ENCODE results near the gene FBXO17. TPM values are rescaled to one million over a fixed set of nuclear protein-coding genes. Genes with fewer than 3 reads are reported as not detected.

The FBXO17 gene
- polyA plus RNA-seq, 1 donor from 2014 or later = not detected

DNA sequence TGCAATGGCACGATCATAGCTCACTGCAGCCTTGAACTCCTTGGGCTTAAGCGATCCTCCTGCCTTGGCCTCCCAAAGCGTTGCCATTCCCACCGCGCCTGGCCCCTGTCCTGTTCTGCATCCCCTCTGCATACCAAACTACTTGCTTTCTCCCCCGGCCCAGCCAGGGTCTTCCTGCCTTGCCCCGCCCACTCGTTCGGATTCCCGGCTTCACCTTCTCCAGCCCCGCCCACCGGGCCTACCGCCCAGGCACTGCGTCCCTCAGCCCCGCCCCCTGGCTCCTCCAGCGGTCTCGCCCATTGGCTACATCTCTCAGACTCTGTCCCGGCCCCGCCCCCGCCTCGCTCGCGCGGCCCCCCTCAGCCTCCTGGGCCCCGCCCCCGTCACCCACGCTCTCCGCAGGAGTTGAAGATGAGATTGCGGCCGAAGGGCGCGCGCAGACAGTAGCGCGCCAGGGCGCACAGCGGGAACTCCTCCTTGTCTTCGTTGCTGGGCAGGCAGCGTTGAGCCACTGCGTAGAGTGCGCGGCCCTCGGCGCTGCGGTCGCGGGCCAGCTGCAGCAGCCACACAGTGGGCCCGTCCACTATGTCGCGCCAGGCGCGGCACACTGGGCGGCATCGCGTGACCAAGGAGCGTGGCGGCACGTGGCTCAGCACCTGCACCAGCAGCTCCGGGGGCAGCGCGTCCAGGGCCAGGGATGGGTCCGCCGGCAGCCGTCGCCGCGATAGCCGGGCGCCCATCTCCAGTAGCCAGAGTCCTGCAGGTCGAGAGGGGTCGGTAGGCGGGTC, 25.8 kb downstream of the FBXO17 start:
- Histone ChIP-seq H3K9me2 (ENCODE audit: insufficient read depth, low read length) (no peaks in the 10 kb centered on the region), H3F3A (ENCODE audit: insufficient read depth, low read length, poor library complexity, severe bottlenecking) (no peaks in the 10 kb centered on the region), H2AFZ (ENCODE audit: low read depth, low read length) (no peak overlapping the region), H3K4me2 (ENCODE audit: low read length) (no peak overlapping the region), H3K9ac (ENCODE audit: low read length) (no peak overlapping the region), H3K4me3 (ENCODE audit: low read length) (peak overlapping the region; percentile 64), H3K27me3 (ENCODE audit: insufficient read depth, low read depth, low read length) (no peaks in the 10 kb centered on the region), H3K9me3 (ENCODE audit: low read length) (no peaks in the 10 kb centered on the region), H3K27ac (ENCODE audit: low read length) (no peak overlapping the region), H3K36me3 (ENCODE audit: insufficient read depth, low read length) (no peaks in the 10 kb centered on the region), H3K79me2 (replicated peaks; ENCODE audit: insufficient read depth, low read length) (no peaks in the 10 kb centered on the region), H4K20me1 (ENCODE audit: insufficient read depth) (no peaks in the 10 kb centered on the region)
- TF ChIP-seq TAF1 (IDR thresholded peaks at IDR 0.05; ENCODE audit: low read depth) (no peak), EP300 (conservative IDR thresholded peaks at IDR 0.05; ENCODE audit: poor library complexity, severe bottlenecking) (no peak), SMC3 (conservative IDR thresholded peaks at IDR 0.05; ENCODE audit: poor library complexity) (no peak), MXI1 (conservative IDR thresholded peaks at IDR 0.05; ENCODE audit: poor library complexity, severe bottlenecking) (peak; percentile 27), RAD21 (conservative IDR thresholded peaks at IDR 0.05) (no peak)
- TF ChIP-seq, protein P1, sequence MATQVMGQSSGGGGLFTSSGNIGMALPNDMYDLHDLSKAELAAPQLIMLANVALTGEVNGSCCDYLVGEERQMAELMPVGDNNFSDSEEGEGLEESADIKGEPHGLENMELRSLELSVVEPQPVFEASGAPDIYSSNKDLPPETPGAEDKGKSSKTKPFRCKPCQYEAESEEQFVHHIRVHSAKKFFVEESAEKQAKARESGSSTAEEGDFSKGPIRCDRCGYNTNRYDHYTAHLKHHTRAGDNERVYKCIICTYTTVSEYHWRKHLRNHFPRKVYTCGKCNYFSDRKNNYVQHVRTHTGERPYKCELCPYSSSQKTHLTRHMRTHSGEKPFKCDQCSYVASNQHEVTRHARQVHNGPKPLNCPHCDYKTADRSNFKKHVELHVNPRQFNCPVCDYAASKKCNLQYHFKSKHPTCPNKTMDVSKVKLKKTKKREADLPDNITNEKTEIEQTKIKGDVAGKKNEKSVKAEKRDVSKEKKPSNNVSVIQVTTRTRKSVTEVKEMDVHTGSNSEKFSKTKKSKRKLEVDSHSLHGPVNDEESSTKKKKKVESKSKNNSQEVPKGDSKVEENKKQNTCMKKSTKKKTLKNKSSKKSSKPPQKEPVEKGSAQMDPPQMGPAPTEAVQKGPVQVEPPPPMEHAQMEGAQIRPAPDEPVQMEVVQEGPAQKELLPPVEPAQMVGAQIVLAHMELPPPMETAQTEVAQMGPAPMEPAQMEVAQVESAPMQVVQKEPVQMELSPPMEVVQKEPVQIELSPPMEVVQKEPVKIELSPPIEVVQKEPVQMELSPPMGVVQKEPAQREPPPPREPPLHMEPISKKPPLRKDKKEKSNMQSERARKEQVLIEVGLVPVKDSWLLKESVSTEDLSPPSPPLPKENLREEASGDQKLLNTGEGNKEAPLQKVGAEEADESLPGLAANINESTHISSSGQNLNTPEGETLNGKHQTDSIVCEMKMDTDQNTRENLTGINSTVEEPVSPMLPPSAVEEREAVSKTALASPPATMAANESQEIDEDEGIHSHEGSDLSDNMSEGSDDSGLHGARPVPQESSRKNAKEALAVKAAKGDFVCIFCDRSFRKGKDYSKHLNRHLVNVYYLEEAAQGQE (IDR thresholded peaks at IDR 0.05; ENCODE audit: borderline replicate concordance) = no peak

DNA sequence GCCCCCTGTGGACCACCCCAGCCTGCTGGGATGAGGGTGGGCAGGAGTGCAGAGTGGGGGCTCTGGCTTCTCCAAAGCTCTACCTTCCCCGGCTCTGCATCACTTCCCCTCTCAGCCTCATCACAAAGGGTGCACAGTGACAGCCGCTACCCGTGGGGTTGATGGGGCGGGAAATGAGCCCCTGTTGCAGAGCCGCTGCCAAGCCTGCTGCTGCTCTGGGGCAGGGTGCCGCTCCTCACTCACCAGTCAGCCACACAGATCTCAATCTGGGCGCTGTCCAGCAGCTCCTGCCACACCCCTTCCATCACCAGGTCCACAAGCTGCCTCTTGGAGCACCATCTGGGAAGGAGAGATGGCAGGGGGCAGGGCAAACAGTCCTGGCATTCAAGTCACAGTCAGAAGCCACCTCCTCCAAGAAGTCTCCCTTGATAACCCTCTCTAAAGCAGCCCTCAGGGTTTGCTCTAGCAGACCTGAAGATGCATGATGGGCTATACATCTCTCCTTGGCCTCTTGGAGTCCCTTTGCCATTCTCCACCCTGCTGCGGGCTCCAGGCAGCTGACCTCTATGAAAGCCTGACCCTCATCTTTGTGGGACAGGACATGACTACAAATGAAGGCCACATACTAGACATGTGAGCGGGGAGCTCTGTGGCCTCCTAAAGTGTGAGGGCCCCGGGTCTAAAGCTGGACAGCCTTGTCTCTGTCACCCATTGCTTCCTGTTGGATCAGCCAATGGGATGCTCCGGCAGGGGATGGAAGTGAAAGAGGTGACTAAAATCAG, 29.1 kb downstream of the FBXO17 start:
- no peaks in the 10 kb centered on the region for H3K79me2 ChIP-seq (replicated peaks; ENCODE audit: insufficient read depth, low read length)
- no peaks in the 10 kb centered on the region for H3K27me3 ChIP-seq (ENCODE audit: insufficient read depth, low read depth, low read length)
- H3F3A ChIP-seq (ENCODE audit: insufficient read depth, low read length, poor library complexity, severe bottlenecking) = no peaks in the 10 kb centered on the region
- no peaks in the 10 kb centered on the region for H3K9me3 ChIP-seq (ENCODE audit: low read length)
- H3K27ac ChIP-seq (ENCODE audit: low read length) = no peak overlapping the region
- H3K4me3 ChIP-seq (ENCODE audit: low read length) = no peak overlapping the region
- H4K20me1 ChIP-seq (ENCODE audit: insufficient read depth) = no peaks in the 10 kb centered on the region
- no peak overlapping the region for H3K4me2 ChIP-seq (ENCODE audit: low read length)
- TF ChIP-seq, protein P1 (IDR thresholded peaks at IDR 0.05; ENCODE audit: borderline replicate concordance) = no peak
- TF ChIP-seq RAD21 (conservative IDR thresholded peaks at IDR 0.05) (no peak), POLR2AphosphoS5 (IDR thresholded peaks at IDR 0.05) (no peak), EP300 (conservative IDR thresholded peaks at IDR 0.05; ENCODE audit: poor library complexity, severe bottlenecking) (no peak), SMC3 (conservative IDR thresholded peaks at IDR 0.05; ENCODE audit: poor library complexity) (no peak), EZH2 (IDR thresholded peaks at IDR 0.05; ENCODE audit: borderline replicate concordance, insufficient read depth, low read length, poor library complexity, severe bottlenecking) (no peak), TAF1 (IDR thresholded peaks at IDR 0.05; ENCODE audit: low read depth) (no peak)
- TF ChIP-seq, protein P2, sequence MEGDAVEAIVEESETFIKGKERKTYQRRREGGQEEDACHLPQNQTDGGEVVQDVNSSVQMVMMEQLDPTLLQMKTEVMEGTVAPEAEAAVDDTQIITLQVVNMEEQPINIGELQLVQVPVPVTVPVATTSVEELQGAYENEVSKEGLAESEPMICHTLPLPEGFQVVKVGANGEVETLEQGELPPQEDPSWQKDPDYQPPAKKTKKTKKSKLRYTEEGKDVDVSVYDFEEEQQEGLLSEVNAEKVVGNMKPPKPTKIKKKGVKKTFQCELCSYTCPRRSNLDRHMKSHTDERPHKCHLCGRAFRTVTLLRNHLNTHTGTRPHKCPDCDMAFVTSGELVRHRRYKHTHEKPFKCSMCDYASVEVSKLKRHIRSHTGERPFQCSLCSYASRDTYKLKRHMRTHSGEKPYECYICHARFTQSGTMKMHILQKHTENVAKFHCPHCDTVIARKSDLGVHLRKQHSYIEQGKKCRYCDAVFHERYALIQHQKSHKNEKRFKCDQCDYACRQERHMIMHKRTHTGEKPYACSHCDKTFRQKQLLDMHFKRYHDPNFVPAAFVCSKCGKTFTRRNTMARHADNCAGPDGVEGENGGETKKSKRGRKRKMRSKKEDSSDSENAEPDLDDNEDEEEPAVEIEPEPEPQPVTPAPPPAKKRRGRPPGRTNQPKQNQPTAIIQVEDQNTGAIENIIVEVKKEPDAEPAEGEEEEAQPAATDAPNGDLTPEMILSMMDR (IDR thresholded peaks at IDR 0.05; ENCODE audit: poor library complexity, severe bottlenecking) = no peak
- no peaks in the 10 kb centered on the region for H3K9me2 ChIP-seq (ENCODE audit: insufficient read depth, low read length)
- no peak overlapping the region for H3K9ac ChIP-seq (ENCODE audit: low read length)
- no peak overlapping the region for H2AFZ ChIP-seq (ENCODE audit: low read depth, low read length)
- H3K36me3 ChIP-seq (ENCODE audit: insufficient read depth, low read length) = no peaks in the 10 kb centered on the region

All from neural cell (in vitro differentiated cells).